HG02759 (cell line): ENCODE measurements around the gene IL21R.
"Not testable (repeated sequence)": the region's sequence is repeated elsewhere in the genome, so short reads cannot be mapped to it uniquely, and the experiment has no call there.

Experiments used
- ATAC-seq: cut with Tn5 transposase; IDR thresholded peaks from one replicate; pipeline ENCODE4 v1.9.1; 2021; ENCODE audit warnings: mild to moderate bottlenecking, moderate library complexity; ENCODE audit not compliant: unreplicated experiment

Gene IL21R

GRCh38 chr16:27426423-27427408 is 24.7 kb downstream of the IL21R start:
- peak; percentile 75 for ATAC-seq

DNA sequence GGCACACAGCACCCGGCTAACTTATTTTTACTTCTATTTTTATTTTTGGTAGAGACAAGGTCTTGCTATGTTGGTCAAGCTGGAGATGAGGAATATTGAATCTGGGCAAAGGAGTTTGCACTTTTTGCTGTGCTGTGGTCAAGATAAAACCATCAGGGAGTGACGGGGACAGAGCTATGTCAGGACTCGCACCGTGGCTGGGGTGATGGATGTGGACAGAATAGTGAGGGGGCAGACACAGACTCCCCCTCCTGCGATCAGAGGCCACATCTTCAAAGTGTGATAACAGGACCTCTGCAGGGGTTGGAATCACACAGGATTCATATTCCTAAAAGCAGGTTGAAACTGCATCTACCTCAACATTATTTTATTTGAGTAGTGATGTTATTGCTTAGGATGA is 25.6 kb downstream of the IL21R start:
- ATAC-seq, result no peak

- no peak for ATAC-seq
Measured at GRCh38 chr16:27428026-27428785, 26.2 kb downstream of the IL21R start.

DNA sequence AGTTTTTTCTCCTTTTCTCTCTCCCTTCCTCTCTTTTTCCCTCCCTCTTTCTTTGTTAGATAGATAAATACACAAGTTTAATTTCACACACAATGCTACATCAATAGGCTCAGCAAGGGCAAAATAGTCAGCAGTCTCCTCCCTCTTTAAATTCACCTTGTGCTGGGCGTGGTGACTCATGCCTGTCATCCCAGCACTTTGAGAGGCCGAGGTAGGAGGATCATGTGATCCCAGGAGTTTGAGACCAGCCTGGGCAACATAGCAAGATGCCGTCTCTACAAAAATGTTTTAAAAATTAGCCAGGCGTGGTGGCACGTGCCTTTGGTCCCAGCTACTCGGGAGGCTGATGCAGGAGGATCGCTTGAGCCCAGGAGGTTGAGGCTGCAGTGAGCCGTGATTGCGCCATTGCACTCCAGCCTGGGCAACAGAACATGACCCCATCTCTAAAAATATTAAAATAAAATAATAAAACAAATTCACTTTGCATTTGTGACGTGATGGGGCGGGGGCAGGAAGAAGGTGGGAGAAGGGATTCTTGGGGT is 27.4 kb downstream of the IL21R start:
- ATAC-seq, result no peak

DNA sequence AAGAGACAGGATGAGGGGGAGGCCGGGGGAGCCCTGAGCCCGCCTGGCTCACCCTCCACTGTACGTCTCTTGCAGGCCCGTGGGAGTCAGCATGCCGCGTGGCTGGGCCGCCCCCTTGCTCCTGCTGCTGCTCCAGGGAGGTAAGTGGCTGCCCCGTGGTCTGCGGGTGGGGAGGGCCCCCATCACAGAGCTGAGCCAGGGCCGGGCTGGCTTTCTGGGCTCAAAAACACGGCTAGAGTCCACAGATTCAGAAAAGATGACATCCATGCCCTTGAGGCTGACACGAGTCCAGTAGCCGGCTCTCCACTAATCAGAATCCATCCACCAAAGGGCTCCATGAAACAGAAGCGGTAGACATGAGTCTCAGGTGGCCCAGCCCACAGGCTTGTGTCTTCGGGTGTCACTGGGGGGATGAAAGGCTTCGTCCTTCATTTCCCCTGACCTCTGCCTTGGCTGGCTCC is 28.0 kb downstream of the IL21R start:
- ATAC-seq, result no peak

DNA sequence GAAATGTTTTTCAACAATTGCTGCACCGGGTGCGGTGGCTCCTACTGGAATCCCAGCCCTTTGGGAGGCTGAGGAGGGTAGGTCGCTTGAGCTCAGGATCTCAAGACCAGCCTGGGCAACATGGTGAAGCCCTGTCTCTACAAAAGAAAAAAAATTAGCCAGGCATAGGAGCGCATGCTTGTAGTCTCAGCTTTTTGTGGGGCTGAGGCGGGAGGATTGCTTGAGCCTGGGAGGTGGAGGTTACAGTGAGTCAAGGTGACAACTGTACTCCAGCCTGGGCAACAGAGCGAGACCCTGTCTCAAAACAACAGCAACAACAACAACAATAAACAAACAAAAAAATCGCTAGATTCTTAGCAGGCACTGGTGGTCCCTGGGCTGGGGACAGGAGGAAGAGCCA is 28.5 kb downstream of the IL21R start:
- ATAC-seq, result peak; percentile 1

DNA sequence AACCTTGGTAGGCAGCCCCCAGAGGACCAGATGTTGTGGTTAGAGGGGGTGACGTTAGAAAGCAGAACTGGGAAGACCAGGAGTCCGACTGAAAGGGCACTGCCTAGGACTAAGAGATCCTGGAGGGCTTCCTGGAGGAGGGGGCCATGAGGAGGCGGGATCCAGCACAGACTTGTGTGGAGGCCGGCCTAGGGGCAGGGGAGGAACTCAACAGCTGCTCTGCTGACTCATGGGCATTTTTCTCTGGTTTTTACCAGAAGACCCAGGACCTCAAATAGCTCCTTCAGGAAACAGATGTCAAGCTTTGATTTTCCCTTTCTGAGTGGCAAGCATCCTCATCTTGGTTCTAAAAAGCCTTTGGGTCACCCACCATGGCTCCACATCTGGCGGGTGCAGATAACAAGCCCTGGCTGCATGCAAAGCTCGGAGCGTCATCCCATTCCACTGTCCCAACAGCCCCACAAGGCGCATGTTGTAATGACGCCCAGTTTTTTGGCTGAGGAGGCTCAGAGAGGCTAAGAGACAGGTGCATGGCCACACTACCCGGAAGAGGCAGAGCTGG is 29.0 kb downstream of the IL21R start:
- ATAC-seq, result peak; percentile 33

- ATAC-seq, result peak; percentile 31
Measured at GRCh38 chr16:27431773-27432532, 30.0 kb downstream of the IL21R start.

DNA sequence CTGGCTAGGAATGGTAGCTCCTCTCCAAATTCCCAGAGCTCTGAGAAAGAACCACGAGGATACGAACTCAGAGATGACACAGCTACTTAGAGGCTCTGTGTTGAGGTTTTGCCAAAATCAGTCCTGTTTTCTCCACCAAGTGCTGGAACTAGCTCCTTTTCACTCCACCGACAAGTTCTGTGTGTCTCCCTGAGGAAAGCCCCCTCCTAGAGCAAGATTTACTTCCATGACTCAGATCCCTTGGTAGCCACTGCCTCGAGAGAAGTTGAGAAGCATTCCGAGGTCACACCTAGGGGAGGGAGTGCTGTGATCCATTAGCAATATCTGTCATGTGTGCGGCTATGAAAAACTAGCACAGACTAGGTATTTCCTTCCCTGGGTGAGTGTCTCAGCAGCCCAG is 30.6 kb downstream of the IL21R start:
- no peak for ATAC-seq

- not testable (repeated sequence) for ATAC-seq
Measured at GRCh38 chr16:27433191-27433590, 31.2 kb downstream of the IL21R start.

DNA sequence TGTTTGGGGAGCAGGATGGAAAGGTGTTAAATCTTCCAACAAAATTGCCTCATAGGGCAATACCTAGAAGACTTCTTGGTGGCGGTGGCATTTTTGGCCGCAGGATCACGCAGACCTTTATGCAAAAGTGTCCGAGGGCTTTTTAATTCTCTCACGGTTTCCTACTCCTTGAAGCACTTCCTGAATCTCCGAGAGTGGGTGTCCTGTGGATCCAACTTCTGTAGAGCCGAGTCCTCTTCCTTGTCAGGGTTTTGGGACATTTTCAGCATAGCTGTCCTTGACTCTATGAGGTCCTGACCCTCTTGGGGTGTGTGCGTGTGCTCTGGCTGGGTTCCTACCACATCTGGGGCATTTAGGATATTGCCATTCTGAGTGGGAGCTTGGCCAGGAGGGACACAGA is 31.7 kb downstream of the IL21R start:
- no peak for ATAC-seq

DNA sequence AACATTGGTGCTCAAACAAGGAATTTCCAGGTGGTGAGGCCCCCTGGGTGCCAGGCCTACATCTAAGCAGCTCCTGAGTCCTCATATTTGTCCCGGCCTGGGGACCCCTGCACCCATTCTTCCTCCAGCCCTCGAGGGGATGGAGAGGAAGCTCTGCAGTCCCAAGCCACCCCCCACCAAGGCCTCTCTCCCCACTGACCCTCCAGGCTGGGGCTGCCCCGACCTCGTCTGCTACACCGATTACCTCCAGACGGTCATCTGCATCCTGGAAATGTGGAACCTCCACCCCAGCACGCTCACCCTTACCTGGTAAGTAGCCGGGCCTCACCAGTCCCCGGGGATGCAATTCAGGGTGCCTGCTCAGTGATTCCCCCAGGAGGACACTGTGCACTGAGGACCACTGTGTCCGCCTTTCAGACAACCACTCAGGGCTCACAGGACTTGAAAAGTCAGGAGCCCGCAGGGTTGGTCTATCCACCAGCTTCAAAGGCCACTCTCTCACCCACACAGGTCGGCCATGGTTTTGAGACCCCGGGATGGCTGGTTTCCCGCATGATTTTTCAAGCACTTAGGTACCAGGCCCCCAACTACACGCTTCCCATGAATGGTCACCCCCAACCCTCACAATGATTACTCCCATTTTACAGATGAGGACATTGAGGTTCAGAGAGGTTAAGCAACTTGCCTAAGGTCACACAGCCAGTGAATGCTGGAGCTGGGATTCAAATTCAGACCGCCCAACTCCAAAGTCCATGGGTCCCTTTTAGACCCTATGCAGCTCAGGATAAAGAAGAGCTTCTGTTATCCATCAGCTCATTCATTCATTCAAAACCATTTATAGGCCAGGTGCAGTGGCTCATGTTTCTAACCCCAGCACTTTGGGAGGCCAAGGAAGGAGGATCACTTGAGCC is 32.4 kb downstream of the IL21R start:
- ATAC-seq, result no peak

GRCh38 chr16:27435146-27435545 is 33.2 kb downstream of the IL21R start:
- ATAC-seq, result not testable (repeated sequence)

GRCh38 chr16:27436065-27436464 is 34.1 kb downstream of the IL21R start:
- ATAC-seq, result no peak

DNA sequence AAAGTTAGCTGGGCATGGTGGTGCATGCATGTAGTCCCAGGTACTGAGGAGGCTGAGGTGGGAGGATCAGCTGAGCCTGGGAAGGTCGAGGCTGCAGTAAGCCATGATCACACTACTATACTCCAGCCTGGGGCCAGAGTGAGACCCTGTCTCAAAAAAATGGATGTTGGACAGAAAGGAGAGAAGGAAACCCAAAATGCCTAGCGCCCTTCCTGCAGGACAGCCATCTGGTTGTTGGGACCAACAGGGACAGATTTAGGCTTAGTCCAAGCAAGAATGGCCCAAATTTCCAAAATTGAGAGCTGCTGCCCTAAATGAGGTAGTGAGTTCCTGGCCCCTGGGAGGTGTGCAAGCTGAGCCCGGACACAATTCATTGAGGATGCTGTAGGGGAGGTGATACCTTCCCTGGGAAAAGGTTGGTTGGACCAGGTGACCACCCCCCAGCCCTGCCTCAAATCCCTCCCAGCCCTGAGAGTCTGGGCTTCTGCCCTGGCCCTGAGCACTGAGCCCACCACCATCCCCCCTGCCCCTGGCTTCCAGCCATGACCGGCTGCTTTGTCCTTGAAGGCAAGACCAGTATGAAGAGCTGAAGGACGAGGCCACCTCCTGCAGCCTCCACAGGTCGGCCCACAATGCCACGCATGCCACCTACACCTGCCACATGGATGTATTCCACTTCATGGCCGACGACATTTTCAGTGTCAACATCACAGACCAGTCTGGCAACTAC is 35.1 kb downstream of the IL21R start:
- ATAC-seq, result no peak

GRCh38 chr16:27437946-27438345 is 36.0 kb downstream of the IL21R start:
- no peak for ATAC-seq

- ATAC-seq, result no peak
Measured at GRCh38 chr16:27439271-27440018, 37.5 kb downstream of the IL21R start.

DNA sequence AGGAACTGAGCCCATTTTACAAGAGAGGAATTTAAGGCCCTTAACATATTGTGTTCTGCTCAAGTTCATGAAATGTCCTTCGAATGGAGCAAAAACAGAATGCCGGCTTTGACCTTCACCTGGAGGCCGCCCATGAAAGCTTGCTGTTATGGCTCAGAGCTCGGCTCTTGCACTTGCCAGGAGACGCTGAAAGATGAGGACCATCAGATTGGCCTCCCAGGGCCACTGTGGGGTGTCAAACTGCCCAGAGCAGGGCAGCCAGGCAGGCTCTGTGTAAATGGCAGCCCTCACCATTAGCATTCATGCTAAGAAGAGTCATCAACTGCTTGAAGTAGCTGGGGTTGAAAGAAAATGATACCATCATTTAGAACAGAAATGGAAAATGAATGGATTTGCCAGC is 39.3 kb downstream of the IL21R start:
- no peak for ATAC-seq
